ENCODE results near the gene CIPC. TPM values are rescaled to one million over a fixed set of nuclear protein-coding genes. Genes with fewer than 3 reads are reported as not detected.

CIPC gene
- total RNA-seq, 1 donor = 23.7 TPM

DNA sequence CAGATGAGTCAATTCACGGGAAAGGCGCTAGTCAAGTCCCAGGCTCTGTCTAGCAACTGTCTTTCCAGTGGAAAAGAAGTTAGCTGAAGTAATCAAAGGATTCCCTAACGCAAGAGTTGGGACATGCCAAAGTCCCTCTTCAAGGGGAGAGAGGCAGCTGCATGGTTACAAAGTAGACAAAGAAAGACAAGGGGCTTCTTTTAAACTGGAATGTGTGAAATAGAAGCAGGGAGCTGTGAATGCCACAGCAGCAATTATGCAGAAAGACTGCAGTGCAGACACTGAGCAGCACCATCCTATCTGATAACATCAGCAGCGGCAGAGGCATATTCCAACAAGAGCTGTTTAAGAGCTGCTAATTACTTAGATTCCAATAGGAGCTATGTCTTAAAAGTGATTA is 12.5 kb upstream of the CIPC start:
- H3K4me3 ChIP-seq (ENCODE audit: low read depth, low read length) = no peak overlapping the region
- no peak for TF ChIP-seq CTCF (IDR thresholded peaks at IDR 0.05; ENCODE audit: insufficient read depth, low read depth, low read length)
- DNase-seq (ENCODE audit: low read depth) = no peak

DNA sequence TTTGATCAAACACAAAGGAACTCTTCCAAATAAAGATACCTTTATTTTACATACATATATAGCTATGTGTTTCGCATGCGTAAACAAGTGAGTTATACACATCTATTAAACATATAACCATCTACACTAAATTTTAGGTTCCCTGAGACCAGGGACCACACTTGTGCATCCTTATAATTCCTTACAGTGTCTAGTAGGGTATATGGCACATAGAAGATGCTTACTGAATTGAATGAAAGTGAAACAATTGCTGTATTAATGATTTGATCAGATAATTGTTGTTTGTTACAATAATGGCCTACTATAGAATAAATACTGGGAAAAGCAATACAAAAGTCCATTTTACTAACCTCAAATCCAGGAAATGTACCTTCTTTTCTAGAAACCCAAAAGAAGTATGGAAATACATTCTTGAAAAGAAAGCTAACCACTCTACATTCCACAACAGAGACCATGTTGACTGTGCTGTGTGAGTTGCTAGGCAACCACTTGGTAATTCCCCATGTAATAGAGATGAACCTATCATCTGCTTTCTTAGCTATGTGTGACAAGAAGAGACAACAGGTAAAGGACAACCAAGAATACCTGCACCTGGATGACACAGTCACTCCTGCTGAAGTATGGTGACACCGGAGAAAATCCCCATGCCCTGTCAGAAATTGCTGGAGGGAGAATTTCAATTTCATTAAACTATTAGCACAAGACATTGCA is 11.9 kb upstream of the CIPC start:
- DNase-seq (ENCODE audit: low read depth) = peak; percentile 33
- TF ChIP-seq CTCF (IDR thresholded peaks at IDR 0.05; ENCODE audit: insufficient read depth, low read depth, low read length) = no peak
- H3K4me3 ChIP-seq (ENCODE audit: low read depth, low read length) = no peak overlapping the region

DNA sequence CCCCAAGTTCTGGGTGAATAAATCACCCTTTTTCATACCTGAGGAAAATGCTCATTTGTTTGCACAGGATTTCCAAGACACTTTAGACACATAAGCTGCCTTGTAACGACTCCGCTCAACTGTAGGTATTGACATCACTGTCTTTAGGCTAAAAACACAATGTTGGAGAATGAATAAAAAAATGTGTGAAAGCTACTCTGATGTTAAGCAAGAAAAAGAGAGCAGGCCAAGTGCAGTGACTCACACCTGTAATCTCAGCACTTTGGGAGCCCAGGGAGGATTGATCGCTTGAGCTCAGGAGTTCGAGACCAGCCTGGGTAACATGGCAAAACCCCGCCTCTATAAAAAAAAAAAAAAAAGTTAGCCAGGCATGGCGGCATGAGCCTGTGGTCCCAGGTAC is 11.1 kb upstream of the CIPC start:
- no peak for DNase-seq (ENCODE audit: low read depth)
- no peak for TF ChIP-seq CTCF (IDR thresholded peaks at IDR 0.05; ENCODE audit: insufficient read depth, low read depth, low read length)
- H3K4me3 ChIP-seq (ENCODE audit: low read depth, low read length) = no peak overlapping the region

GRCh38 chr14:77087631-77088030 is 10.4 kb upstream of the CIPC start:
- H3K4me3 ChIP-seq (ENCODE audit: low read depth, low read length) = no peak overlapping the region
- TF ChIP-seq CTCF (IDR thresholded peaks at IDR 0.05; ENCODE audit: insufficient read depth, low read depth, low read length) = no peak
- DNase-seq (ENCODE audit: low read depth) = no peak

DNA sequence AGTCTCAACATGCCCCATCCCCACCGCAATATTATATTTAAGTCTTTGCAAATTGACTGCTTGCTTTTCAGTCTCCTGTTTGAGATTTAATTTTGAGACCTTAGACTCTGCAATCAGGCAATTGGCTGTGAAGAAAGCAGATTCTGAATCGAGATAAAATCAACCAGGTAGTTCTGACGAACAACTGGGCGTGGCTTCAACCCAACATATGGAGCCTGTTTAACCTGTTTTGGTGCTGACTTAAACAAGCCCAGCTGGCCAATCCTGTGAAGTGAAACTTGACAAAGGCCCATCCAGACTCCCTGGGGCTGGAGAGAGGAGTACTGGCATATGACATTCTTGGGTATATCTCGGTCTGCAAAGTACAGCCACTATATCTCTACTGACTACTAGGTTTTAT is 9.8 kb upstream of the CIPC start:
- DNase-seq (ENCODE audit: low read depth) = no peak
- H3K4me3 ChIP-seq (ENCODE audit: low read depth, low read length) = no peak overlapping the region
- no peak for TF ChIP-seq CTCF (IDR thresholded peaks at IDR 0.05; ENCODE audit: insufficient read depth, low read depth, low read length)

- no peak for DNase-seq (ENCODE audit: low read depth)
- H3K4me3 ChIP-seq (ENCODE audit: low read depth, low read length) = no peak overlapping the region
- no peak for TF ChIP-seq CTCF (IDR thresholded peaks at IDR 0.05; ENCODE audit: insufficient read depth, low read depth, low read length)
Observed at GRCh38 chr14:77088645-77089044, 9.4 kb upstream of the CIPC start.

DNA sequence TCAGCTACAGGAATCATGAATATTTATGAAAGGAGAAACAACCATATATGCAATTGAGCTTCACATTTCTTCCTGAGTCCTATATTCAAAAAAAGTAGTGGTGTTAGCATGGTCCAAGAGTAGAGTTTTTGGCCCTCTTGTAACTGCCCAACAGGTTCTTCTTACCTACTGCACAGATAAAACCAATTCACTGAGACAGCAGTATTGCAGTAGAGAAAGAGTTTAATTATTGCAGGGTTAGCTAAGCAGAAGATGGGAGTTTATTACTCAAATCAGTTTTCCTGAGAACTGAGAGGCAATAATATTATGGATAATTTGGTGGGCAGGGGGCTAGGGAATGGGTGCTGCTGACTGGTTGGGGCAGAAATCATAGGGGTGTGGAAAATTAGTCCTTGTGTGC is 6.5 kb upstream of the CIPC start:
- no peak for TF ChIP-seq CTCF (IDR thresholded peaks at IDR 0.05; ENCODE audit: insufficient read depth, low read depth, low read length)
- no peak for DNase-seq (ENCODE audit: low read depth)
- no peak overlapping the region for H3K4me3 ChIP-seq (ENCODE audit: low read depth, low read length)
